ENCODE results near the gene ISM2.

Gene ISM2

DNA sequence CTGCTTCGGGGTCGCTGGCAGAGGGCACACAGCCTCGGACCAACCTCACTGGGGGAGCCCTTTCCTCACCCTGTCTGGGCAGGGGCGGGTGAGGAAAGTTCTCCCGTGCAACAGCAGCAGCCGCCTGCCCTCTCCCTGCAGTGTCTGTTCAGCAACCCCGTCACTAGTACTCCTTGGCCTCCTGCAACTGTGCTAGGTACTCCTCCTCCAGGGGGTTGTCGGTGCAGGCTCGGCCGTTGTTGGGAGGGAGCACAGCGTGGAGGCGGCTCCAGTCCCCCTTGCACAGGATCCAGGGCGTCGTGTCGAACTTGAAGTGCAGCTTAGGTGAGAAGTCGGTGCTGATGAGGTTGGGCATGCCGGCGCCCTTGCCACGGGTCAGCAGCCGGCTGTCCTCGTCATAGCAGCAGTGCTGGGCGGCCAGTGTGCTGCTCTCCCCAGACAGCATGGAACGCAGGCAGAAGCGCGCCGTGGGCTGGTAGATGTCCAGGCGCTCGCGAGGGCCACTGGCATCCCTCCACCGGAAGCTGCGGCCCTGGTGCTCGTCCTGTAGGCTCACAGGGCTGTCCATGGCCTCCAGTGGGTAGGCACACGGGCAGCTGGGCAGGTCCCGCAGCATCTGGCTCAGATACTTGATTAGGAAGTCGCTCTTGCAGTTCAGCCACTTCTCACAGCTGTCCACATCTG lies 23.0 kb downstream of the ISM2 start:
- Histone ChIP-seq H3K36me3 (ENCODE audit: control insufficient read depth, insufficient read depth, low read length) (no peaks in the 10 kb centered on the region), H3K27me3 (ENCODE audit: control insufficient read depth, insufficient read depth, low read length) (no peaks in the 10 kb centered on the region), H3K4me3 (ENCODE audit: low read length) (no peak overlapping the region), H3K9ac (ENCODE audit: low read length) (no peak overlapping the region), H3K27ac (ENCODE audit: low read depth, low read length) (no peak overlapping the region), H3K4me1 (ENCODE audit: control insufficient read depth, insufficient read depth, low read length) (no peaks in the 10 kb centered on the region)

GRCh38 chr14:77474479-77475177 lies 24.0 kb downstream of the ISM2 start:
- no peaks in the 10 kb centered on the region for H3K27me3 ChIP-seq (ENCODE audit: control insufficient read depth, insufficient read depth, low read length)
- H3K27ac ChIP-seq (ENCODE audit: low read depth, low read length): no peak overlapping the region
- no peaks in the 10 kb centered on the region for H3K4me1 ChIP-seq (ENCODE audit: control insufficient read depth, insufficient read depth, low read length)
- peaks cover under 1% of the 10 kb centered on the region for H3K36me3 ChIP-seq (ENCODE audit: control insufficient read depth, insufficient read depth, low read length)
- no peak overlapping the region for H3K9ac ChIP-seq (ENCODE audit: low read length)
- no peak overlapping the region for H3K4me3 ChIP-seq (ENCODE audit: low read length)

- H3K4me3 ChIP-seq (ENCODE audit: low read length): no peak overlapping the region
- no peaks in the 10 kb centered on the region for H3K4me1 ChIP-seq (ENCODE audit: control insufficient read depth, insufficient read depth, low read length)
- H3K27ac ChIP-seq (ENCODE audit: low read depth, low read length): no peak overlapping the region
- H3K9ac ChIP-seq (ENCODE audit: low read length): no peak overlapping the region
- no peaks in the 10 kb centered on the region for H3K27me3 ChIP-seq (ENCODE audit: control insufficient read depth, insufficient read depth, low read length)
- peaks cover 6% of the 10 kb centered on the region for H3K36me3 ChIP-seq (ENCODE audit: control insufficient read depth, insufficient read depth, low read length)
These were observed 24.7 kb downstream of the ISM2 start for GRCh38 chr14:77473921-77474320.

DNA sequence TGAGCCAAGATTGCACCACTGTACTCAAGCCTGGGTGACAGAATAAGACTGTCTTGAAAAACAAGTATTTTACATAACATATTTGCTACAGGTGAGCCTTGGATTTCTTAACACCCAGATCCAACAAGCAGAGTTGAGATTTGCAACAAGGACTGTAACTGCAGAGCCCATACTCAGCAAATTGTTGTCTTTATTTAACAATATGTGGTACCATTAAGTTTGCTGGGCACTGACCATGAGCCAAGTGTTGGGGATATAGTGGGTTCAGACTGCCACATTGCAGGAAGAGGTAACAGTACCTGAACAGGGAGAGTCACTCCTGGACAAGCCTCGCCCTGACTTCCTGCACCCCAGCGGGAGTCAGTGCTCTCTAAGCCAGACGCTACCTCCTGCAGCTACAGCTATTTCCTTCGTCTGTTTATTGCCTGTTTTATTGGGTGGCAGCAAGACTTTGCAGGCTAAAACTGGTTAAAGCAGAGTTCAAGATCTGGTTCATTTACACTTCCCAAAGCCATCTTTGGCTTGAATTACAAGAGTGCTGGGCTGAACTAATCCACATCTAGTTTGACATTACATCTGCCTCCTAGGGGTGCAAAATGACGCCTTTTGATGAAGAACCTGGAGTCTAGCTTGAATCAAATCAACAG lies 28.3 kb downstream of the ISM2 start:
- Histone ChIP-seq H3K36me3 (ENCODE audit: control insufficient read depth, insufficient read depth, low read length) (peaks cover 14% of the 10 kb centered on the region), H3K4me1 (ENCODE audit: control insufficient read depth, insufficient read depth, low read length) (no peaks in the 10 kb centered on the region), H3K27me3 (ENCODE audit: control insufficient read depth, insufficient read depth, low read length) (no peaks in the 10 kb centered on the region), H3K9ac (ENCODE audit: low read length) (no peak overlapping the region), H3K4me3 (ENCODE audit: low read length) (no peak overlapping the region), H3K27ac (ENCODE audit: low read depth, low read length) (no peak overlapping the region)

- no peak overlapping the region for H3K27ac ChIP-seq (ENCODE audit: low read depth, low read length)
- H3K9ac ChIP-seq (ENCODE audit: low read length): no peak overlapping the region
- H3K27me3 ChIP-seq (ENCODE audit: control insufficient read depth, insufficient read depth, low read length): no peaks in the 10 kb centered on the region
- H3K4me1 ChIP-seq (ENCODE audit: control insufficient read depth, insufficient read depth, low read length): no peaks in the 10 kb centered on the region
- no peak overlapping the region for H3K4me3 ChIP-seq (ENCODE audit: low read length)
- H3K36me3 ChIP-seq (ENCODE audit: control insufficient read depth, insufficient read depth, low read length): peaks cover 16% of the 10 kb centered on the region
These were observed 29.1 kb downstream of the ISM2 start for GRCh38 chr14:77469539-77469938.

DNA sequence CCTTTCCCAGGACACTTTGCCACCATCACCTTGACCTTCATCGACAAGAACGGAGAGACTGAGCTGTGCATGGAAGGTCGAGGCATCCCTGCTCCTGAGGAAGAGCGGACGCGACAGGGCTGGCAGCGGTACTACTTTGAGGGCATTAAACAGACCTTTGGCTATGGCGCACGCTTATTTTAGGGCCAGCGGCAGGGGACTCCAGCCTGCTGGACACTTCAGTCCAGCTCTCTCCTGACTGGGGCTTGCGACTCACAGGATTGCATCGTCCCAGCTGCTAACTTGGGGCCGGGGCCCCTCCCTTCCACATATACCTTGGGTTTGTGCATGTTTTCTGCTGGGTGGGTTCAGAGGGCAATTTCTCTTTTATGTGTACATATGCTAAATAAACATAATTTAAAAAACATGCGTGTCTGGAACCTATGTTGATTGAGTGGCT lies 29.5 kb downstream of the ISM2 start:
- H3K27me3 ChIP-seq (ENCODE audit: control insufficient read depth, insufficient read depth, low read length): no peaks in the 10 kb centered on the region
- H3K4me3 ChIP-seq (ENCODE audit: low read length): no peak overlapping the region
- no peak overlapping the region for H3K27ac ChIP-seq (ENCODE audit: low read depth, low read length)
- H3K36me3 ChIP-seq (ENCODE audit: control insufficient read depth, insufficient read depth, low read length): peaks cover 20% of the 10 kb centered on the region
- no peak overlapping the region for H3K9ac ChIP-seq (ENCODE audit: low read length)
- H3K4me1 ChIP-seq (ENCODE audit: control insufficient read depth, insufficient read depth, low read length): no peaks in the 10 kb centered on the region

DNA sequence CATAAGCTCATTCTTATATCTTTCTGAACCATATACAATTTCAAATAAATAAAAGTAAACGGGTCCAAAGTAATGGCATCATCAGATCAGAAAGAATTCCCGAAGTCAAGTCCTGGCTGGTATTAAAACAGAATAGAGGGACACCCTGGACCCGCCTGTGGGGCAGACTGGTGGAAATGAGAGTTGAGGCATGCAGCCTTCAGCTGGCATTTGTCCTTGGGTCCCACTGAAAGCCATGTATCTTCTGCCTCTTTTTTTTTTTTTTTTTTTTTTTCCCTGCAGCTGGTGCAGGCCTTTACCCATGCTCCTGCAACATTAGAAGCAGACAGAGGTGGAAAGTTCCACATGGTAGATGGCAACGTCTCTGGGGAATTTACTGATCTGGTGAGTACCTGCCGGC lies 30.8 kb downstream of the ISM2 start:
- no peak overlapping the region for H3K4me3 ChIP-seq (ENCODE audit: low read length)
- no peak overlapping the region for H3K9ac ChIP-seq (ENCODE audit: low read length)
- peaks cover 25% of the 10 kb centered on the region for H3K36me3 ChIP-seq (ENCODE audit: control insufficient read depth, insufficient read depth, low read length)
- no peaks in the 10 kb centered on the region for H3K27me3 ChIP-seq (ENCODE audit: control insufficient read depth, insufficient read depth, low read length)
- H3K4me1 ChIP-seq (ENCODE audit: control insufficient read depth, insufficient read depth, low read length): no peaks in the 10 kb centered on the region
- no peak overlapping the region for H3K27ac ChIP-seq (ENCODE audit: low read depth, low read length)

- Histone ChIP-seq H3K9ac (ENCODE audit: low read length) (no peak overlapping the region), H3K36me3 (ENCODE audit: control insufficient read depth, insufficient read depth, low read length) (peaks cover 26% of the 10 kb centered on the region), H3K27me3 (ENCODE audit: control insufficient read depth, insufficient read depth, low read length) (no peaks in the 10 kb centered on the region), H3K4me3 (ENCODE audit: low read length) (peak overlapping the region; percentile 100), H3K4me1 (ENCODE audit: control insufficient read depth, insufficient read depth, low read length) (peaks cover 12% of the 10 kb centered on the region), H3K27ac (ENCODE audit: low read depth, low read length) (no peak overlapping the region)
These were observed 39.4 kb downstream of the ISM2 start for GRCh38 chr14:77459072-77459723.

GRCh38 chr14:77458249-77458950 lies 40.2 kb downstream of the ISM2 start:
- peak overlapping the region; percentile 97 for H3K27ac ChIP-seq (ENCODE audit: low read depth, low read length)
- H3K9ac ChIP-seq (ENCODE audit: low read length): peak overlapping the region; percentile 84
- H3K27me3 ChIP-seq (ENCODE audit: control insufficient read depth, insufficient read depth, low read length): no peaks in the 10 kb centered on the region
- H3K4me1 ChIP-seq (ENCODE audit: control insufficient read depth, insufficient read depth, low read length): peaks cover 12% of the 10 kb centered on the region
- H3K4me3 ChIP-seq (ENCODE audit: low read length): peak overlapping the region; percentile 100
- peaks cover 21% of the 10 kb centered on the region for H3K36me3 ChIP-seq (ENCODE audit: control insufficient read depth, insufficient read depth, low read length)

GRCh38 chr14:77457522-77458248 lies 40.9 kb downstream of the ISM2 start, which contains the start of the genes AHSA1 and VIPAS39:
AHSA1 (plus strand) TSS chr14:77458093; CDS start chr14:77458190, 97 bp downstream.
VIPAS39 (minus strand) TSS chr14:77457601; CDS start chr14:77454102, 3,499 bp downstream.
- Histone ChIP-seq H3K36me3 (ENCODE audit: control insufficient read depth, insufficient read depth, low read length) (peaks cover 19% of the 10 kb centered on the region), H3K27me3 (ENCODE audit: control insufficient read depth, insufficient read depth, low read length) (no peaks in the 10 kb centered on the region), H3K4me1 (ENCODE audit: control insufficient read depth, insufficient read depth, low read length) (peaks cover 12% of the 10 kb centered on the region), H3K4me3 (ENCODE audit: low read length) (peak within 1 kb of the TSS; percentile 100), H3K9ac (ENCODE audit: low read length) (peak within 1 kb of the TSS; percentile 96), H3K27ac (ENCODE audit: low read depth, low read length) (peak within 1 kb of the TSS; percentile 97)

GRCh38 chr14:77457115-77457521 lies 41.5 kb downstream of the ISM2 start:
- peaks cover 12% of the 10 kb centered on the region for H3K4me1 ChIP-seq (ENCODE audit: control insufficient read depth, insufficient read depth, low read length)
- peak overlapping the region; percentile 76 for H3K27ac ChIP-seq (ENCODE audit: low read depth, low read length)
- peak overlapping the region; percentile 96 for H3K9ac ChIP-seq (ENCODE audit: low read length)
- H3K4me3 ChIP-seq (ENCODE audit: low read length): peak overlapping the region; percentile 100
- no peaks in the 10 kb centered on the region for H3K27me3 ChIP-seq (ENCODE audit: control insufficient read depth, insufficient read depth, low read length)
- peaks cover 14% of the 10 kb centered on the region for H3K36me3 ChIP-seq (ENCODE audit: control insufficient read depth, insufficient read depth, low read length)

Data from rectal smooth muscle tissue (tissue), 1 donor.